ENCODE measurements around the gene NUP205.

DNA sequence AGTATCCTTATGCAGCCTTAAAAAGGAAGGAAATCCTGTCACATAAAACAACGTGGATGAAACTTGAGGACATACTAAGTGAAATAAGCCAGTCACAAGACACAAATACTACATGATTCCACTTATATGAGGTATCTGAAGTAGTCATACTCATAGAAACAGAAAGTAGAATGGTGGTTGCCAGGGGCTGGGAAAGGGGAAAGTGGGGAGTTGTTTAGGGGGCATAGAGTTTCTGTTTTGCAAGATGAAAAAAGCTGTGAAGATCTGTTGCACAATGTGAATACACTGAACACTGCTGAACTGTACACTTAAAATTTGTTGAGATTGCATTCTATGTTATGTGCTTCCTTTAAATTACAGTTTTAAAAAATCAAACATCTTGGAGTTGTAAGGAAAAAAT, 2.9 kb downstream of the NUP205 start:
- TF ChIP-seq, protein P1, sequence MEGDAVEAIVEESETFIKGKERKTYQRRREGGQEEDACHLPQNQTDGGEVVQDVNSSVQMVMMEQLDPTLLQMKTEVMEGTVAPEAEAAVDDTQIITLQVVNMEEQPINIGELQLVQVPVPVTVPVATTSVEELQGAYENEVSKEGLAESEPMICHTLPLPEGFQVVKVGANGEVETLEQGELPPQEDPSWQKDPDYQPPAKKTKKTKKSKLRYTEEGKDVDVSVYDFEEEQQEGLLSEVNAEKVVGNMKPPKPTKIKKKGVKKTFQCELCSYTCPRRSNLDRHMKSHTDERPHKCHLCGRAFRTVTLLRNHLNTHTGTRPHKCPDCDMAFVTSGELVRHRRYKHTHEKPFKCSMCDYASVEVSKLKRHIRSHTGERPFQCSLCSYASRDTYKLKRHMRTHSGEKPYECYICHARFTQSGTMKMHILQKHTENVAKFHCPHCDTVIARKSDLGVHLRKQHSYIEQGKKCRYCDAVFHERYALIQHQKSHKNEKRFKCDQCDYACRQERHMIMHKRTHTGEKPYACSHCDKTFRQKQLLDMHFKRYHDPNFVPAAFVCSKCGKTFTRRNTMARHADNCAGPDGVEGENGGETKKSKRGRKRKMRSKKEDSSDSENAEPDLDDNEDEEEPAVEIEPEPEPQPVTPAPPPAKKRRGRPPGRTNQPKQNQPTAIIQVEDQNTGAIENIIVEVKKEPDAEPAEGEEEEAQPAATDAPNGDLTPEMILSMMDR (IDR thresholded peaks at IDR 0.05; ENCODE audit: borderline replicate concordance, extremely low read depth, low read length, poor library complexity, severe bottlenecking), result no peak
- no peak for TF ChIP-seq EZH2 (IDR thresholded peaks at IDR 0.05; ENCODE audit: borderline replicate concordance, low read depth, low read length, severe bottlenecking)

All from DND-41 (cell line).